HG02610 (cell line): ENCODE data around the gene ZNF83.
"Not testable (repeated sequence)": the region's sequence is repeated elsewhere in the genome, so short reads cannot be mapped to it uniquely, and the experiment has no call there.

Experiments
- ATAC-seq: cut with Tn5 transposase; IDR thresholded peaks from one replicate; pipeline ENCODE4 v1.9.1; 2021; ENCODE audit warnings: mild to moderate bottlenecking, moderate library complexity; ENCODE audit not compliant: unreplicated experiment

Gene ZNF83

GRCh38 chr19:52640916-52641315 lies 2.8 kb upstream of the ZNF83 start:
- no peak for ATAC-seq

- no peak for ATAC-seq
These were observed 1.8 kb upstream of the ZNF83 start for GRCh38 chr19:52639996-52640395.

- no peak for ATAC-seq
These were observed 446 bp upstream of the ZNF83 start for GRCh38 chr19:52638601-52639000.

- ATAC-seq: no peak
These were observed 2.2 kb downstream of the ZNF83 start for GRCh38 chr19:52635786-52636570.

- ATAC-seq: not testable (repeated sequence)
These were observed 10.7 kb downstream of the ZNF83 start for GRCh38 chr19:52627441-52627840.

- no peak for ATAC-seq
These were observed 11.2 kb downstream of the ZNF83 start for GRCh38 chr19:52626915-52627314.

- no peak for ATAC-seq
These were observed 15.9 kb downstream of the ZNF83 start for GRCh38 chr19:52622261-52622660.

- no peak for ATAC-seq
These were observed 16.8 kb downstream of the ZNF83 start for GRCh38 chr19:52621376-52621775.

GRCh38 chr19:52613299-52613906 lies 24.8 kb downstream of the ZNF83 start:
- no peak for ATAC-seq

- no peak for ATAC-seq
These were observed 34.5 kb downstream of the ZNF83 start for GRCh38 chr19:52603558-52604207.

GRCh38 chr19:52602941-52603340 lies 35.2 kb downstream of the ZNF83 start:
- no peak for ATAC-seq

- not testable (repeated sequence) for ATAC-seq
These were observed 36.2 kb downstream of the ZNF83 start for GRCh38 chr19:52601974-52602366.

- peak; percentile 95 for ATAC-seq
These were observed 36.9 kb downstream of the ZNF83 start for GRCh38 chr19:52601025-52601973.

GRCh38 chr19:52600639-52601024 lies 37.5 kb downstream of the ZNF83 start:
- peak; percentile 18 for ATAC-seq

GRCh38 chr19:52599241-52599640 lies 38.9 kb downstream of the ZNF83 start:
- ATAC-seq: no peak

- not testable (repeated sequence) for ATAC-seq
These were observed 44.7 kb downstream of the ZNF83 start for GRCh38 chr19:52593441-52593840.

GRCh38 chr19:52592301-52592700 lies 45.9 kb downstream of the ZNF83 start:
- ATAC-seq: no peak

GRCh38 chr19:52590728-52591127 lies 47.4 kb downstream of the ZNF83 start:
- ATAC-seq: no peak

GRCh38 chr19:52585604-52586003 lies 52.6 kb downstream of the ZNF83 start:
- no peak for ATAC-seq

- no peak for ATAC-seq
These were observed 53.3 kb downstream of the ZNF83 start for GRCh38 chr19:52584736-52585440.
